HG03571 (cell line): ENCODE data around the gene UBE2M.
"Not testable (repeated sequence)": the region's sequence is repeated elsewhere in the genome, so short reads cannot be mapped to it uniquely, and the experiment has no call there.

ENCODE experiments used
- ATAC-seq: cut with Tn5 transposase; IDR thresholded peaks from one replicate; pipeline ENCODE4 v1.9.1; 2021; ENCODE audit not compliant: unreplicated experiment

Gene UBE2M

DNA sequence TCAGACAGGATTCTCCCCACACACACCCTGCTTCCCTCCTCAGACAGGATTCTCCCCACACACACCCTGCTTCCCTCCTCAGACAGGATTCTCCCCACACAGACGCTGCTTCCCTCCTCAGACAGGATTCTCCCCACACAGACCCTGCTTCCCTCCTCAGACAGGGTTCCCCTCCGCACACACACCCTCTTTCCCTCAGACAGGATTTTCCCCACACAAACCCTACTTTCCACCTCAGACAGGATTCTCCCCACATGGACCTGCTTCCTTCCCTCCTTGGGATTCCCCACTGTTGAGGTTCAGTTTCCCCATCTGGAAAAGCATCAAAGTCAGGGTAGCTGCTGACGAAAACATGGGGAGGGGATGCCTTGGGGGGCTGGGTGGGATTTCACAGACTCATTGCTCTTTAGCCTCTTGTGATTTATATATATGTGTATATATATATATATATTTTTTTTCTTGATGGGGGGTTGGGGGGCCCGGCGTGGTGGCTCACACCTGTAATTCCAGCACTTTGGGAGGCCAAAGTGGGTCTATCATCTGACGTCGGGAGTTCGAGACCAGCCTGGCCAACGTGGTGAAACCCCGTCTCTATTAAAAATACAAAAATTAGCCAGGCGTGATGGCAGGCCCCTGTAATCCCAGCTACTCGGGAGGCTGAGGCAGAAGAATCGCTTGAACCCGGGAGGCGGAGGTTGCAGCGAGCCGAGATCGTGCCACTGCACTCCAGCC is 15.6 kb downstream of the UBE2M start:
- not testable (repeated sequence) for ATAC-seq

DNA sequence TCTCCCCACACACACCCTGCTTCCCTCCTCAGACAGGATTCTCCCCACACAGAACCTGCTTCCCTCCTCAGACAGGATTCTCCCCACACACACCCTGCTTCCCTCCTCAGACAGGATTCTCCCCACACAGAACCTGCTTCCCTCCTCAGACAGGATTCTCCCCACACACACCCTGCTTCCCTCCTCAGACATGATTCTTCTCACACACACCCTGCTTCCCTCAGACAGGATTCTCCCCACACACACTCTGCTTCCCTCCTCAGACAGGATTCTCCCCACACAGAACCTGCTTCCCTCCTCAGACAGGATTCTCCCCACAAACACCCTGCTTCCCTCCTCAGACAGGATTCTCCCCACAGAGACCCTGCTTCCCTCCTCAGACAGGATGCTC is 19.2 kb downstream of the UBE2M start:
- not testable (repeated sequence) for ATAC-seq

- ATAC-seq, result no peak
These were observed 19.9 kb downstream of the UBE2M start for GRCh38 chr19:58538257-58539168.

GRCh38 chr19:58536852-58537798 is 21.3 kb downstream of the UBE2M start:
- ATAC-seq, result no peak

GRCh38 chr19:58535857-58536256 is 22.6 kb downstream of the UBE2M start:
- no peak for ATAC-seq

DNA sequence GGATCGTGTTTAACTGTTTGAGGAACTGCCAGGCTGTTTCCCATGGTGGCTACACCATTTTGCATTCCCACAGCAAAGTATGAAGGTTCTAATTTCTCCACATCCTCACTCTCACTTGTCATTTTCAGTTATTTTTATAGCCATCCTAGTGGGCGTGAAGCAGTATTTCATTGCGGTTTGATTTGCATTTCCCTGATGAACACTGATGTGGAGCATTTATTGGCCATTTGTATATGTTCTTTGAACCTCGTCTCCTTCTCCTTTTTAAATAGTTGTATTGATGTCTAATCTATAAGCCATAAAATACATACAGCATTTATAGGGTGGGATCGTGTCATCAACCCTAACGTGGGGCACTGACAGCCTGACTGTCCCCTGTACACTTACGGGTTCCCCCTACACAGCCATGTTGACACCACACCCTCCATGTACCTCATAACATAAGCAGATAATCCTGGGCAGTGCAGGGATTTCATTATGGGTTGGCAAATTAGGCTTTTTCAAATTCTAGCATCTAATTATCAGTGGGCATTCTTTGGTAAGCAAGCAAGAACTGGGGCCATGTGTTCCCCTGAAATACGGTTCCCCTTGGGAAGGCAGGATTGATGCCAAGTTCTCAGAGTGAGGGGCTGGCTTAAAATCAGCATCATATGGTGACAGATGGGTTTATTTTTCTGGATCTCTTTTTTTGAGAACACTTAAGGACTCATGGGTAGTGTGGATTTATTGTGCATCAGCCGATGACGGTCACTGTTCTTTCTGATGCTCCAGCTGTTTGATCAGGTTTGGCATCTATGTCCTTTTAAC is 27.2 kb downstream of the UBE2M start:
- ATAC-seq, result no peak

GRCh38 chr19:58529405-58529804 is 29.0 kb downstream of the UBE2M start:
- ATAC-seq, result no peak

- no peak for ATAC-seq
These were observed 35.7 kb downstream of the UBE2M start for GRCh38 chr19:58522709-58523108.

GRCh38 chr19:58521651-58522050 is 36.8 kb downstream of the UBE2M start:
- no peak for ATAC-seq

- ATAC-seq, result no peak
These were observed 38.2 kb downstream of the UBE2M start for GRCh38 chr19:58520257-58520599.

GRCh38 chr19:58519355-58520256 is 38.8 kb downstream of the UBE2M start, which contains the start of gene ZBTB45:
ZBTB45 (minus strand) TSS chr19:58519810; CDS start chr19:58517673, 2,137 bp downstream.
- ATAC-seq, result peak; percentile 74

DNA sequence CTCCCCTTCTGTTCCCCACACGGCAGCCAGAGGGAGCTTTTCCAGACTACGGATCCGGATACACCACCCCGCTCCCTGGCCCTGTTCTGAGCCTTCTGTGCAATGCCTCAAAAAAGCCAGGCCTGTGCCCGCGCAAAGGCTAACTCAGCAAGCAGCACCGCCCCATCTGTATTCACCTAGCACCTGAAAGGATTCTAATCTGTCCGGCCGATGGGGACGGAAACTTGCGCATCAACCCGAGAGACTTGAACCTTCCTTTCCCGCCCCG is 39.4 kb downstream of the UBE2M start:
- ATAC-seq, result peak; percentile 5

GRCh38 chr19:58518256-58519086 is 39.9 kb downstream of the UBE2M start:
- ATAC-seq, result no peak

- ATAC-seq, result no peak
These were observed 41.2 kb downstream of the UBE2M start for GRCh38 chr19:58516964-58517833.

DNA sequence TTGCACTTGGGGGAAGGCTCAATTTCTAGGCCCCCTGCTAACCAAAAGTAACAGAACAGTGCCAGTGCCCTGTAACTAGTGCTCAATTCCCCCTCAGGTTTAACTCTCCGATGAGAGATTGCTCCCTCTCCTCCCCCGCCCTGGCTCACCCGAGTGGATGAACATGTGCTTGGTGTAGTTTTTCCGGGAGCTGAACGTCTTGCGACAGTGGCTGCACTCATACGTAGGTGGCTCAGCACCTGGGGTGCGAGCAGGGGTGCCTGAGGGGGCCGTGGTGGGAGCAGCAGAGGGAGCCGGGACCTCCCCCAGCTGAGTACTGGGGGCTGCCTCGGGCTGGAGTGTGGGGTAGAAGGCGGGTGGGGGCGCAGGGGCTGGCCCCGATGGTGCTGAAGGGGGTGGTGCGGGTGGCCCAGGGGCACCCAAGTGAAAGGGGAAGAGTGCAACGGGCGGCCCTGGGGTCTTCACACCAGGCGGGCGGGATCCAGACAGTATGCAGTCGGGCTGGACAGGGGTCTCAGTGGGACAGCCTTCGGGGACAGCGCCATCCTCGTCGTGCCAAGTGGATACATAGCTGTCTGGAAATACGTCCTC is 42.1 kb downstream of the UBE2M start:
- no peak for ATAC-seq

DNA sequence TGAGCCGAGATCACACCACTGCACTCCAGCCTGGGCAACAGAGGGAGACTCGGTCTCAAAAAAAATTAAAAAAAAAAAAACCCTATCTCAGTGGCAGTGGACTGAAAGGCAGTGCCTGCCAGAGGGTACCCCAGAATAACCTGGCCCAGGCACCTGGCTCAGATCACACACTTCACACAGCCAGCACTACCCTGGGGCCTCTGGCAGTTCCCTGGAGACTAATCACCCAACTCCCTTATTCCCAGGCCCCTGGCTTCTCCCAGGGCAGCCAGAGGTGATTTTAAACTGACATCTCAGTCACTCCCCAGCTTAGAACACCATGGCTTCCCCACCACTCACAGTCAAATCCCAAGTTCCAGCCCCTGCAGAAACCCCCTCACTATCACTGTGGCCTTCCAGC is 43.2 kb downstream of the UBE2M start:
- no peak for ATAC-seq

DNA sequence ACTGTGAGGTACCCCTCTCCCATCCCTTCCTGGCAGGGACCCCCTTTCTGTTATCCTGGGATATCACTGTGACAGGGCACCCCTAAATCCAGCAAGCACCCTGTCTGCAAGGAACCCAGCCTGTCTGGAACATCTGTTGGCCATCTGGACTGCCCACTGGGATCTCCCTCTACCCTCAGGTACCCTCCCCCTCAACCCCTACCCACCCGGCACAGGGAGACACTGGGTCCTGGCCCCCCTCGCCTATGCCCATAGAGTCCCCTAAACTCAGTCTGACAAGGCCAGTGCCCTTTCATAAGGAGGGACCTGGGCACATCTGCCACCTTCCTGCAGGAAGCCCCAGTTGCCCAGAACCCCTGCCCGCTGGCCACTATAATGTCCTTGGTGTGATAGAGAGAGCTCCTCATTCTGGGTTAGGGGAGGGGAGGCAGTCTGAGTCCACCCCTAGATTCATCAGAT is 43.8 kb downstream of the UBE2M start:
- no peak for ATAC-seq
